OCI-LY1 (cell line): ENCODE results near the gene VGLL4.

Experiments used
- EZH2 ChIP-seq: fragments of 200-600 bp; sonication (generic), shearing (Covaris generic); IDR thresholded peaks from 2 replicates; pipeline ENCODE4 v1.8.0; 2017; ENCODE audit warnings: borderline replicate concordance, mixed run types, mild to moderate bottlenecking, antibody characterized with exemption, low read length, moderate library complexity, mixed read lengths
- TF ChIP-seq, protein P1 (sequence below): fragments of 200-600 bp; sonication (generic), shearing (Covaris generic); IDR thresholded peaks from 2 replicates; pipeline ENCODE4 v1.5.1; 2017; ENCODE audit warnings: mild to moderate bottlenecking, antibody characterized with exemption, low read length, moderate library complexity, mixed read lengths

GRCh38 chr3:11588755-11589154 lies 55.0 kb downstream of the VGLL4 start:
- TF ChIP-seq, protein P1, sequence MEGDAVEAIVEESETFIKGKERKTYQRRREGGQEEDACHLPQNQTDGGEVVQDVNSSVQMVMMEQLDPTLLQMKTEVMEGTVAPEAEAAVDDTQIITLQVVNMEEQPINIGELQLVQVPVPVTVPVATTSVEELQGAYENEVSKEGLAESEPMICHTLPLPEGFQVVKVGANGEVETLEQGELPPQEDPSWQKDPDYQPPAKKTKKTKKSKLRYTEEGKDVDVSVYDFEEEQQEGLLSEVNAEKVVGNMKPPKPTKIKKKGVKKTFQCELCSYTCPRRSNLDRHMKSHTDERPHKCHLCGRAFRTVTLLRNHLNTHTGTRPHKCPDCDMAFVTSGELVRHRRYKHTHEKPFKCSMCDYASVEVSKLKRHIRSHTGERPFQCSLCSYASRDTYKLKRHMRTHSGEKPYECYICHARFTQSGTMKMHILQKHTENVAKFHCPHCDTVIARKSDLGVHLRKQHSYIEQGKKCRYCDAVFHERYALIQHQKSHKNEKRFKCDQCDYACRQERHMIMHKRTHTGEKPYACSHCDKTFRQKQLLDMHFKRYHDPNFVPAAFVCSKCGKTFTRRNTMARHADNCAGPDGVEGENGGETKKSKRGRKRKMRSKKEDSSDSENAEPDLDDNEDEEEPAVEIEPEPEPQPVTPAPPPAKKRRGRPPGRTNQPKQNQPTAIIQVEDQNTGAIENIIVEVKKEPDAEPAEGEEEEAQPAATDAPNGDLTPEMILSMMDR, result no peak
- TF ChIP-seq EZH2, result no peak
